Subcutaneous abdominal adipose tissue (tissue), 5 donors: Measurements from ENCODE around the gene TGFB1.

ENCODE experiments used
- H3K27ac ChIP-seq: one replicate; pipeline ENCODE4 v1.7.0; 2013; ENCODE audit warnings: low read depth, mild to moderate bottlenecking, inconsistent platforms, low read length, moderate library complexity
- H3K27me3 ChIP-seq, 5 donors: one replicate each; pipeline ENCODE4 v1.7.0; 2013; ENCODE audit warnings: low read length in 5 of 5, inconsistent platforms in 1 of 5; ENCODE audit not compliant: control insufficient read depth in 5 of 5, insufficient read depth in 4 of 5
- H3K36me3 ChIP-seq, 5 donors: one replicate each; pipeline ENCODE4 v1.7.0; 2013; ENCODE audit warnings: low read length in 5 of 5; ENCODE audit not compliant: control insufficient read depth in 5 of 5, insufficient read depth in 5 of 5
- H3K4me1 ChIP-seq, 5 donors: one replicate each; pipeline ENCODE4 v1.7.0; 2013; ENCODE audit warnings: low read length in 5 of 5, mild to moderate bottlenecking in 3 of 5, moderate library complexity in 1 of 5; ENCODE audit not compliant: control insufficient read depth in 5 of 5, insufficient read depth in 5 of 5
- H3K4me3 ChIP-seq, 5 donors: one replicate each; pipeline ENCODE4 v1.7.0; 2013; ENCODE audit warnings: low read length in 5 of 5, low read depth in 1 of 5
- H3K9ac ChIP-seq, 5 donors: one replicate each; pipeline ENCODE4 v1.7.0; 2013; ENCODE audit warnings: low read length in 5 of 5, mild to moderate bottlenecking in 4 of 5, moderate library complexity in 3 of 5
- H3K9me3 ChIP-seq, 5 donors: one replicate each; pipeline ENCODE4 v1.7.0; 2013; ENCODE audit warnings: low read length in 5 of 5; ENCODE audit not compliant: control insufficient read depth in 5 of 5
- donor health status: healthy.
- donor health status: healthy.
- donor health status: healthy.
- donor health status: healthy.
- donor health status: healthy.

The TGFB1 gene

DNA sequence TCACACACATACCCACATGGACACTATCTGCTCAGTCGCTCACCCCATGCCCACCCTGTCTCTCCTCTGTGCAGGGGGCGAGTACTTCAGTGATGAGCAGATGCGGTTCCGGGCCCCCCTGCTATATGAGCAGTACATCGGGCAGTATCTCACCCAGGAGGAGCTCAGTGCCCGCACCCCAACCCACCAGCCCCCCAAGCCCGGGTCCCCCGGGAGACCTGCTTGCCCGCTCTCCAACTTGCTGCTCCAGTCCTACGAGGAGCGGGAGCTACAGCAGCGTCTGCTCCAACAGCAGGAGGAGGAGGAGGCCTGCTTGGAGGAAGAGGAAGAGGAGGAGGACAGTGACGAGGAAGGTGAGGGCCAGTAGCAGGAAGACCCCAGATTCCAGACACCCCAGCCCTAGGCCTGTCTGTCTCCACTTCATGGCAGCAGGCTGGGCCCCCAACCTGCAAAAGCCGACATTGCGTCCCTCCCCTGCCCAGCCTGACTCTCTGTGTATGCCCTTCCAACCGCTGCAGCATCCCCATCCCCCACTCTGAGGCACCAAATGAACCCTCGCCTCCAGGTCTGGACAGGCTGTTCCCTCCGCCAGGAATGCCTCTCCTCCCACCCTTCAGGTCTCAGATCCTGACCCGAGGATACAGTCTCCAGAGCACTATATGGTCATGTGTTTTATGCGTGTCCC lies 34.1 kb downstream of the TGFB1 start:
- no peak overlapping the region for H3K9ac ChIP-seq
- no peak overlapping the region for H3K27ac ChIP-seq
- H3K27me3 ChIP-seq: no peaks in the 10 kb centered on the region
- H3K4me1 ChIP-seq: peaks cover 7 to 52% (median 35%) of the 10 kb centered on the region in 5 donors
- no peak overlapping the region for H3K4me3 ChIP-seq
- H3K36me3 ChIP-seq: peaks cover 5 to 67% (median 57%) of the 10 kb centered on the region in 5 donors
- no peaks in the 10 kb centered on the region for H3K9me3 ChIP-seq

DNA sequence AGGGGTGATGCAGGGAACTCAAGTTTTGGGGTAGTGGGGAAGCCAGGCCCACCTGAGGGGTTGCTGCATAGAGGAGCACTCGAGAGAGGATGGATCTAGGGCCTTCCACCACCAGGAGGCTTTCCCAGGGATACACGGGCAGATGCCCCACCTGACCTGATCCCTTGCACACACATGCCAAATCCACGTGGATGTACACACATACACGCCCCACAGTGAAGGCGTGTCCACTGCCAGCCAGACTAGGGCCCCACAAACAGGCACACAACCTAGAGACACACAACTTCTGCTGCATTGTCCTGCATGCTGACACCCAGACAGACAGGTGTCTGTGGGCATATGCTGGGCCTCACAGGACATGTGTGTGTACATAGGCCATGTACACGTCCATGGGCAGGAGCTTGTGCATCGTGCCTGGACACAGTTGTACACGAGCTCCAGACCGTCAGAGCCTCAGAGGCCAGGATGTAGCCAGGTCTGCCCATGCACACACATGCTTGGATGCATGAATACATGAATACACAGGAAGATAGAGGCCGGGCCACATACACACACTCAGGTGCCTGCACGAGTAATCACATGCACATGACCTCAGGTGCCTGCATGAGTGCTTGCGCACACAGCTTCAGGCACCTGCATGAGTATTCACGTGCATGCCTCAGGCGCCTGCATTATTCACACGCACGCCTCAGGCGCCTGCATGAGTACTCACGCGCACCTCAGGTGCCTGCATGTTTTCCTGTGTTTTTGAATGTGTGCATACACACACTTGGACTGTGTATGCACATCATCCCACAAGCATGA lies 34.8 kb downstream of the TGFB1 start:
- no peak overlapping the region for H3K27ac ChIP-seq
- H3K9me3 ChIP-seq: no peaks in the 10 kb centered on the region
- H3K4me1 ChIP-seq: peaks cover under 1 to 44% (median 27%) of the 10 kb centered on the region in 5 donors
- peaks cover 5 to 74% (median 57%) of the 10 kb centered on the region in 5 donors for H3K36me3 ChIP-seq
- no peaks in the 10 kb centered on the region for H3K27me3 ChIP-seq
- H3K9ac ChIP-seq: no peak overlapping the region
- H3K4me3 ChIP-seq: no peak overlapping the region

DNA sequence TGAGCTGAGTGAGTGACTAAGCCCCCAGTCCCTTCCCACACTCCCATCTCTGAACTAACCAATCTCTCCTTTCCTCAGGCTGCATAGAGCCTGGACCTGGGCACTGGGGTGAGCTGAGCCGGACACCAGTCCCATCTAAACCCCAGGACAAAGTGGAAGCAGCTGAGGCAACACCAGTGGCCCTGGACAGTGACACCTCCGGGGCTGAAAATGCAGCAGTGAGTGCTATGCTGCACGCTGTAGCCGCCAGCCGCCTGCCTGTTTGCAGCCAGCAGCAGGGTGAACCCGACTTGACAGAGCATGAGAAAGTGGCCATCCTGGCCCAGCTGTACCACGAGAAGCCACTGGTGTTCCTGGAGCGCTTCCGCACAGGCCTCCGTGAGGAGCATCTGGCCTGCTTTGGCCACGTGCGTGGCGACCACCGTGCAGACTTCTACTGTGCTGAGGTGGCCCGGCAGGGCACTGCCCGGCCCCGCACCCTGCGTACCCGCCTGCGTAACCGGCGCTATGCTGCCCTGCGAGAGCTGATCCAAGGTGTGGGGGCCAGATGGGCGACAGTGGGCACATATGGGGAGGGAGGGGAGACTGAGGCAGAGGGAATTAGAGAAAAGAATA lies 37.3 kb downstream of the TGFB1 start:
- Histone ChIP-seq H3K9me3 (no peaks in the 10 kb centered on the region), H3K36me3 (peaks cover 5 to 79% (median 66%) of the 10 kb centered on the region in 5 donors)

DNA sequence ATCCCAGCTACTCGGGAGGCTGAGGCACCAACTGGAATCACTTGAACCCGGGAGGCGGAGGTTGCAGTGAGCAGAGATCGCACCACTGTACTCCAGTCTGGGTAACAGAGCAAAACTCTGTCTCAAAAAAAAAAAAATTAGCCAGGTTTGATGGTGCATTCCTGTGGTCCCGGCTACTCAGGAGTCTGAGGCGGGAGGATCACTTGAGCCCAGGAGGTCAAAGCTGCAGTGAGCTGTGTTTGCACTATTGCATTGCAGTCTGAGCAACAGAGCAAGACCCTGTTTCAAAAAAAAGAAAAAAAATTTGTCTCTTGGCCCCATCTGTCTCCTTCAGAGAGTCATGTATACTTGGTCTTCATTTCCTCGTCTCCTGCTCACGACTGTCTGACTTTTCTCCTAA lies 42.1 kb downstream of the TGFB1 start:
- Histone ChIP-seq H3K4me3 (no peak overlapping the region), H3K27me3 (peaks cover 0 to 2% (median 0%) of the 10 kb centered on the region in 5 donors), H3K4me1 (peaks cover 12 to 47% (median 39%) of the 10 kb centered on the region in 5 donors), H3K27ac (no peak overlapping the region), H3K9me3 (no peaks in the 10 kb centered on the region), H3K9ac (no peak overlapping the region), H3K36me3 (peaks cover 0 to 43% (median 30%) of the 10 kb centered on the region in 5 donors)

More for the DNA sequence above, 37.3 kb downstream of the TGFB1 start:
- Histone ChIP-seq H3K27me3 (no peaks in the 10 kb centered on the region), H3K9ac (no peak overlapping the region), H3K4me3 (no peak overlapping the region), H3K4me1 (peaks cover 0 to 27% (median 7%) of the 10 kb centered on the region in 5 donors), H3K27ac (no peak overlapping the region)

DNA sequence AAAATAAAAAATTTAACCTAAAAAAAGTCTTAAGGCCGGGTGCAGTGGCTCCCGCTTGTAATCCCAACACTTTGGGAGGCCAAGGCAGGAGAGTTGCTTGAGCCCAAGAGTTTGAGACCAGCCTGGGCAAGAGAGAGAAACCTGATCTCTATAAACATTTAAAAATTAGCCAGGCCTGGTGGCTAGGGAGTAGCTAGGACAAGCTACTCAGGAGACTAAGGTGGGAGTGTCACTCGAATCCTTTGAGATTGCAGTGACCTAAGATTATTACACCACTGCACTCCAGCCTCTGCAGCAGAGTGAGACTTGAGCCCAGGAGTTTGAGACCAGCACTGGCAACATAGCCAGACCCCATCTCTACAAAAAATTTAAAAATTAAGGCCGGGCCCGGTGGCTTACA lies 42.6 kb downstream of the TGFB1 start:
- Histone ChIP-seq H3K4me1 (peaks cover 12 to 52% (median 39%) of the 10 kb centered on the region in 5 donors), H3K9ac (peak overlapping the region in 4 of 5 donors; percentile 92 to 95 (median 94)), H3K27me3 (peaks cover 0 to 2% (median 0%) of the 10 kb centered on the region in 5 donors), H3K36me3 (peaks cover 0 to 43% (median 30%) of the 10 kb centered on the region in 5 donors), H3K9me3 (no peaks in the 10 kb centered on the region), H3K27ac (no peak overlapping the region), H3K4me3 (peak overlapping the region; percentile 75 to 95 (median 90))

DNA sequence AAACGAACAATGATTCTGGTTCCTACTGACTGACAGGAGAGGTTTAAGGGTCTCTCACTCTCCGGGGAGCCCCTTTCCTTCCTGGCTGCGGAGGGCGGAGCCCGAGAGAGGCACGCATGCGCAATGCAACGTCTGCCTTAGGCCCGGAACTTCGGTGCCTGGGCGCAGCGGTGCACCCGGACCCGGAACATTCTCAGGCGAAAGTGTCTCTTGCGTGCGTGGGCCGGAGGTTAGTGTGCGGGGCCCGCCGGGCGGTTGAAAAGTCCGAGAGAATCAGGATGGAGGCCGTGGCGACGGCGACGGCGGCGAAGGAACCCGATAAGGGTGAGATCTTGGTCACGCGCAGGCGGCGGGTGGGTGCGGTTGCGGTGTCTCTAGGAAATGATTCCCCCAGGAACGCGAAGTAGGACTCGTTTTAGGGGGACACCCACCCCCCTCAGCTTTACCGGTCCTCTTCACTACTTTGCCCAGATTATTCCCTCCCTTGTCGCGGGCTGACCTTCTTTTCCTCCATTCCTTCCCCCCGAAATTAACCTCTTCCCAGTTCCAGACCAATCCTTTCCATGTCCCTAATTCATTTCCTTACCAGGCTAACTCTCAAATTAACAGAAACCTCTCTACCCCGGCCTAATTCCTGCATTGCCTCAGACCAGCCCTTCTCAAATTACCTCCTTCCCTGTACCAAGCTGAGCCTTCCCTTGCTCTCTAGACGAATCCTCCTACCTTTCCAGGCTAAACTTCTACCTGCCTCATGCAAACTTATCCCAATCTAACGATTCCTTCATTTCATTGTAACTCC lies 43.5 kb downstream of the TGFB1 start, which contains the start of gene CCDC97:
CCDC97 (plus strand) TSS at position 140 of the 799 bp plus-strand sequence; CDS start at position 279, 139 bp downstream.
- H3K4me1 ChIP-seq: peaks cover 12 to 52% (median 39%) of the 10 kb centered on the region in 5 donors
- H3K9me3 ChIP-seq: no peaks in the 10 kb centered on the region
- peaks cover 0 to 2% (median 0%) of the 10 kb centered on the region in 5 donors for H3K27me3 ChIP-seq
- H3K9ac ChIP-seq: peak within 1 kb of the TSS; percentile 87 to 95 (median 94)
- peak within 1 kb of the TSS; percentile 75 to 99 (median 93) for H3K4me3 ChIP-seq
- H3K36me3 ChIP-seq: peaks cover 0 to 45% (median 34%) of the 10 kb centered on the region in 5 donors
- peak within 1 kb of the TSS; percentile 93 for H3K27ac ChIP-seq

DNA sequence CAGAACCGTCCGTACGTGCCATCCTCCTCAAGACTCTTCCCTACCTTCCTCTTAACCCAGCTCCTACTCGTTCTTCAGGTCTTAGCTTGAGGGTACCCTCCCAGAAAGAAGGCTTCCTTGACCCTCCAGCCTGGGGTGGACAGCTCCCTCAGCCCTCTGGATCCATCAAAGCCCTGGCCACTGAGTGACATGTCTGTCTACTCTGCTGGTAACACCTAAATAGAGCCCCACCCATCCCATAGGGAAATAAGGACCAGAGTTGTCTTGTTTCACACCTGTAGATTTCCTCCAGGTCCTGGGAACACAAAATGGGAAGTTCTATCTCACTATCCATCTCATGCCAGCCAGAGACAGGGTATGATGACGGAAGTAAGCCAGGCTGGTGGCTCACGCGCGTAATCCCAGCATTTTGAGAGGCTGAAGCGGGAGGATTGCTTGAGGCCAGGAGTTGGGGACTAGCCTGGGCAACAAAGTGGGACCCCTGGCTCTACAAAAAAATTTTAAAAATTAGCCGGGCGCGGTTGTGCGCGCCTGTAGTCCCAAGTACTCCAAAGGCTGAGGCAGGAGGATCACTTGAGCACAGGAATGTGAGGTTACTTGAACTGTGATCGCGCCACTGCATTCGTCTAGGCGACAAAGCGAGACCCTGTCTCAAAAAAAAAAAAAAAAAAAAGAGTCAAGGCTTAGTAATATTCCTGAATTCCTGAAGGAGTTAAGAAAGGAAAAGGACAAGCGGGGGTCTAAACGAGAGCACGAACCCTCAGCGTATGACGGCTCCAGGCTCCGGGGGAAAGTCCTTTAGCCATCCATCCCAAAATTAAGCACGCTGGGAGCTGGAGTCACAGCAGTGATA lies 44.3 kb downstream of the TGFB1 start:
- H3K4me1 ChIP-seq: peaks cover 12 to 57% (median 43%) of the 10 kb centered on the region in 5 donors
- peaks cover 0 to 2% (median 0%) of the 10 kb centered on the region in 5 donors for H3K27me3 ChIP-seq
- peak overlapping the region; percentile 75 to 99 (median 93) for H3K4me3 ChIP-seq
- H3K27ac ChIP-seq: peak overlapping the region; percentile 93
- peak overlapping the region; percentile 81 to 95 (median 94) for H3K9ac ChIP-seq
- H3K36me3 ChIP-seq: peaks cover 3 to 50% (median 42%) of the 10 kb centered on the region in 5 donors
- H3K9me3 ChIP-seq: no peaks in the 10 kb centered on the region

DNA sequence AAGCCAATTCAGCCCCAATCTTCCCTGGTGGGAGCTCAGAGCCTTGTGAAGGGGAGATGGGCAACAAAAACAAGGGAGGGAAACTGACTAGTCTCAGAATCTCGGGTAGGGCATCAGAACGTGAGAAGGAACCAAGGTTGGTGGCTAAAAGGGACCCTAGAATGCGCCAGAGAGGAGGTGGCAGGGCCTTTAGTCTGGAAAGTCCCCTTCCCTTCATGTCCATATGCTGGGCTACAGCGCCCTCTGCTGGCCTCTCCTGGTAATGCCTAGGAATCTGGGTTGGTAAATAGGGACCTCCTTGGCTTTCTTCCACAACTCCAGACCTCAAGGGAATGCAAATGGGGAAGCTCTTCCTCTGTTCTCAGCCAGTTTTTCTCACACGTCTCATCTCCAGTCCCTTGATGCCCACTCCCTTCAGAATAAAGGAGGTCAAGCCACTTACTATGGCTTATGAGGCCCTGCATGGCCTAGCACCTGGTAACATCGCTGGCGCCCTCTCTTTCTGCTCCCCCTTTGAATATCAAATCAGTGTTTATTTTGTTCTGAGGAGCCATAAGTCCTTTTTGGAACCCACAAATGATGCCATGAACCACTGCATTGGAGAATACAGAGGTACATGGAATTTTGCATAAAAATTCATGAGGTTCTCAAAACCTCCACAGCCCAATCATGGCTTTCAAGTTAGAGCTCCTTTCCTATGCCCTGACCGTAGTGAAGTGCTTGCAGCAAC lies 45.1 kb downstream of the TGFB1 start:
- peaks cover 3 to 53% (median 48%) of the 10 kb centered on the region in 5 donors for H3K36me3 ChIP-seq
- peaks cover 0 to 2% (median 0%) of the 10 kb centered on the region in 5 donors for H3K27me3 ChIP-seq
- peak overlapping the region; percentile 81 to 95 (median 94) for H3K9ac ChIP-seq
- no peaks in the 10 kb centered on the region for H3K9me3 ChIP-seq
- H3K27ac ChIP-seq: peak overlapping the region; percentile 93
- peaks cover 12 to 61% (median 47%) of the 10 kb centered on the region in 5 donors for H3K4me1 ChIP-seq
- peak overlapping the region; percentile 75 to 99 (median 93) for H3K4me3 ChIP-seq
